ENCODE data around the gene ZNF212. TPM values are rescaled to one million over a fixed set of nuclear protein-coding genes. Genes with fewer than 3 reads are reported as not detected.
A peak's percentile ranks its signal among the peaks of the same experiment; 100 is the strongest.

The ZNF212 gene
- total RNA-seq, 4 donors from 2014 or later: 9.0 to 25.0 (median 14.0) TPM

DNA sequence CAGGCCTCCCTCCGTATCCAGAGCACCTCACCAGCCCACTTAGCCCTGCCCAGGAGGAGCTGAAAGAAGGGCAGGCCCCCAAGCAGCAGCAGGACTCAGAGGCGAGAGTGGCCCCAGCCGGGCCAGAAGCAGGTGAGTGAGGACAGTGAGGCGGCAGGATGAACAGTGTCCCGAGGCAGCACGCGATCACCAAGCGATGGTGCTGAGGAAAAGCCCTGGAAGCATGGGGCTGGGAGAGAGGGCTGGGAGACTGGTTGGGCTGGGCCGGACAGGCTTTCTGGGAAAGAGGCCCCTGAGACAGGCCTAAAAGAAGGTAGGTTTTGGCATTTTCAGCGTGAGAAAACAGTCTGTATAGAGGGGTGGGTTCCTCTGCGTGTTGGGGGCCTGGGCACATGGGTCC lies 38.9 kb downstream of the ZNF212 start:
- TF ChIP-seq, protein P1, sequence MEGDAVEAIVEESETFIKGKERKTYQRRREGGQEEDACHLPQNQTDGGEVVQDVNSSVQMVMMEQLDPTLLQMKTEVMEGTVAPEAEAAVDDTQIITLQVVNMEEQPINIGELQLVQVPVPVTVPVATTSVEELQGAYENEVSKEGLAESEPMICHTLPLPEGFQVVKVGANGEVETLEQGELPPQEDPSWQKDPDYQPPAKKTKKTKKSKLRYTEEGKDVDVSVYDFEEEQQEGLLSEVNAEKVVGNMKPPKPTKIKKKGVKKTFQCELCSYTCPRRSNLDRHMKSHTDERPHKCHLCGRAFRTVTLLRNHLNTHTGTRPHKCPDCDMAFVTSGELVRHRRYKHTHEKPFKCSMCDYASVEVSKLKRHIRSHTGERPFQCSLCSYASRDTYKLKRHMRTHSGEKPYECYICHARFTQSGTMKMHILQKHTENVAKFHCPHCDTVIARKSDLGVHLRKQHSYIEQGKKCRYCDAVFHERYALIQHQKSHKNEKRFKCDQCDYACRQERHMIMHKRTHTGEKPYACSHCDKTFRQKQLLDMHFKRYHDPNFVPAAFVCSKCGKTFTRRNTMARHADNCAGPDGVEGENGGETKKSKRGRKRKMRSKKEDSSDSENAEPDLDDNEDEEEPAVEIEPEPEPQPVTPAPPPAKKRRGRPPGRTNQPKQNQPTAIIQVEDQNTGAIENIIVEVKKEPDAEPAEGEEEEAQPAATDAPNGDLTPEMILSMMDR (IDR thresholded peaks at IDR 0.05): no peak
- peak in 1 of 2 donors; percentile 76 for DNase-seq (ENCODE audit: low spot score in 2 of 2)
- intact Hi-C loops (cut with DNase I; ENCODE audit: low total_unique reads): no loop called here
- 96 to 98% methylated on average over 11 of the region's 11 CpGs for WGBS, 2 donors
- no peak overlapping the region for H3K4me3 ChIP-seq (ENCODE audit: low read depth, poor library complexity, severe bottlenecking)

DNA sequence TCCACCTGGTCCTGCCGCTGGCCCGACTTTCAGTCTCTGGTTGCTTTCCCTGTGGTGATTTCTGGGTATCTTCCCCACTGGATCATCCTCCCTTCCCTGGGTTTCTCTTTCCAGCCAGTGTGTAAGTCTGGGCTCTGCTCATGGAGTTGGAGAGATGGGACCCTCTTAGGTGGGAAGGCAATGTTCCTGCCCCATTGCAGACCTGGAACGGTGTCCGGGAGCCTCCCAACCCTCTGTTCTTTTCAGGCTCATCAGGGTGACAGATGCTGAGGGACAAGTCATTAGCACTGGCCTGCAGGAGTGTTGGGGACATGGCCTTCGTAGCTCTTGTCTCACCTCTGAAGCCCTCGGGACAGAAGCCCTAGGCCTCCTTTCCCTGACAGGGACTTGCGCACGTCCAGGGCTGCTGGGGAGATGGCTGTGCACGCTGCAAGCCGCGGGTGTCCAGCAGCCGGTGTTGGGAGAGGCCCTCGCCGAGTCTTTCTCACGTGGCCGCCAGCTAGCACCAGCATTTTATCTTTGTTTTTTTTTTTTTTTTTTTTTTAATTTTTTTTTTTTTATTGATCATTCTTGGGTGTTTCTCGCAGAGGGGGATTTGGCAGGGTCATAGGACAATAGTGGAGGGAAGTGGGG lies 39.8 kb downstream of the ZNF212 start:
- peak in 1 of 2 donors; percentile 53 for DNase-seq (ENCODE audit: low spot score in 2 of 2)
- TF ChIP-seq, protein P1 (IDR thresholded peaks at IDR 0.05): no peak
- no peak for TF ChIP-seq POLR2A (IDR thresholded peaks at IDR 0.05)
- WGBS, 2 donors: 92 to 97% methylated on average over 17 of the region's 17 CpGs
- no peak overlapping the region for H3K4me3 ChIP-seq (ENCODE audit: low read depth, poor library complexity, severe bottlenecking)
- intact Hi-C loops (cut with DNase I; ENCODE audit: low total_unique reads): no loop called here

DNA sequence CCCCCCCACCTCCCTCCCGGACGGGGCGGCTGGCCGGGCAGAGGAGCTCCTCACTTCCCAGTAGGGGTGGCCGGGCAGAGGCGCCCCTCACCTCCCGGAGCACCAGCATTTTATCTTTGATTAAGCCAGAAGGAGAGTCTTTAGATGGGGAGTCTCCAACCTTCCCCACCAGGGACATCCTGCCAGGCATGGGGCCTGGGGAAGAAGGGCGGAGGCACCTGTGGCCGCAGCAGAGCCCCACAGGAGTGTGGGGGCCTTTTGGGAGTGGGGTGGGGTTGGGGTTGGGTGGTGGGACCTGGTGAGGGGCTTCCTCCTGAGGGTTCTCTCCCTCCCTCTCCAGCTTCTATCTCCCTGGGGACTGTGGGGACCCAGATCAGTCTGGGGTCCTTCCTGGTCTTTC lies 40.7 kb downstream of the ZNF212 start:
- H3K4me3 ChIP-seq (ENCODE audit: low read depth, poor library complexity, severe bottlenecking): no peak overlapping the region
- 89 to 100% methylated on average over 2 to 6 of the region's 9 CpGs for WGBS, 2 donors
- no peak for TF ChIP-seq POLR2A (IDR thresholded peaks at IDR 0.05)
- TF ChIP-seq, protein P1 (IDR thresholded peaks at IDR 0.05): no peak
- DNase-seq (ENCODE audit: low spot score in 2 of 2): peak in 1 of 2 donors; percentile 72
- intact Hi-C loops (cut with DNase I; ENCODE audit: low total_unique reads): no loop called here

DNA sequence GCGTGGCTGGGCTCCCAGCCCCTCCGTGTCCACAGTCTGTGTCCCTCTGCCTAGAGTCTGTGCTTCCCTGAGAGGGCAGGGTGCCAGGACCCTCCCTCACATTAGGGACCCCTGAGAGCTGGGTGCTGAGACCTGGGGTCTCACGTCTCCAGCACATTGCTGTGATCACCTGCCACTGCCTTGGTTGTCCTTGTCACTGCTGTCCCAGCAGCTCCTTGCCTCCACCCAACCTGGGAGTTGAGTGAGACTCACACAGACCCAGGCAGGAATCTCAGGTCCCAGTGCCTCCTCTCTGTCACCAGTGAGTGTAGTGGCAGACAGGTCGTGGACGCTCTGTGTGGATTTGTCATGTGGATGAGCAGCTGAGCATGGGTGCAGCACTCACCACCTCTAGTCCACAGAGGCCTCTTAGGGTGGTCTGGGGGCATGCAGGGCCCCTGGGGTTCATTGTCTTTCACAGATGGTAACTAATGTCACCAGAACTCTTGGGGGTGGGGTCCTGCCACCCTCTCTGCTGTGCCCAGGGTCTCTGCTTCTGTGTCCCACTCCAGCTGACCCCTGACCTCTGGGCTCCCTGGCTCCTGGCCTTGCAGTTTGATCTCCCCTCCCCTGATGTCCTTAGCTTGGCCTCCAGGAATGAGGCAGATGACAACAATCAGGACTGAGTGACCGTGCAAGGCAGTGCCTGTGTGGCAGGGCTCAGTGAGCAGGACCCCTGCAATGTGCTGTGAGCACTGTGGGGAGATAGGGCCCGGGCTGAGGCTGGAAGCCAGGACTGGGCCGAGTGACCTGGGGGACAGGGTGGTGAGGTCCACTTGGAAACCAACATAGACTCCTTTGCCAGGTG lies 41.4 kb downstream of the ZNF212 start:
- H3K4me3 ChIP-seq (ENCODE audit: low read depth, poor library complexity, severe bottlenecking): no peak overlapping the region
- intact Hi-C loops (cut with DNase I; ENCODE audit: low total_unique reads): no loop called here
- WGBS, 2 donors: 90 to 94% methylated on average over 7 to 8 of the region's 8 CpGs
- TF ChIP-seq POLR2A (IDR thresholded peaks at IDR 0.05): no peak
- peak in 1 of 2 donors; percentile 82 for DNase-seq (ENCODE audit: low spot score in 2 of 2)

DNA sequence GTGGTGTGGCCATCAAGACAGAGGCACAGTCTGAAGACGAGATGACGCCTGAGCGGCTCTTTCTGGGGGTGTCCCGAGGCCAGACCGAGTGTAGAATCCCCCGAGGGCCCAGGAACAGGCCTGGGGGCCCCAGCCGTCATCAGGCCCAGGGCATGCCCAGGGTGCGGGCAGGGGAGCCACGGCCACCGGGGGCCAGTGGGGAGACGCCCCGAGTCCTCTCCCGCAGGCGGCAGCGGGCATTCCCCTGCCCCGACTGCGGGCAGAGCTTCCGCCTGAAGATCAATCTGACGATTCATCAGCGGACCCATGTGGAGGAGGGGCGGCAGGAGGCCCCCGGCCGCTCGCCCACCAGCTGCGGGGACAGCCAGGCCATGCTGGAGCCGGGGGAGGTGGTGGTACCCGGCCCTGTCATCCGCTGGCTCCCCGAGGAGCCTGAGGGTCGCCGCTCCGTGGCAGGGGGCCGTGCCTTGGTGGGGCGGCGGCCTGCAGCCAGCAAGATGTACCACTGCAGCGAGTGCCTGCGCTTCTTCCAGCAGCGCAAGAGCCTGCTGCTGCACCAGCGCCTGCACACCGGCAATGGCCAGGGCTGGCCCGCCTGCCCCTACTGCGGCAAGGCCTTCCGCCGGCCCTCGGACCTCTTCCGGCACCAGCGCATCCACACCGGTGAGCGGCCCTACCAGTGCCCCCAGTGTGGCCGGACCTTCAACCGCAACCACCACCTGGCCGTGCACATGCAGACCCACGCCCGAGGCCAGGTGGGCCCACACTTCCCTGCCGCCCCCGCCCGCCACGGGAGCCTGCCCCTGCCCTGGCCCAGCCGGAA lies 42.3 kb downstream of the ZNF212 start:
- peak in 1 of 2 donors; percentile 83 for DNase-seq (ENCODE audit: low spot score in 2 of 2)
- 95 to 96% methylated on average over 19 to 50 of the region's 59 CpGs for WGBS, 2 donors
- no peak overlapping the region for H3K4me3 ChIP-seq (ENCODE audit: low read depth, poor library complexity, severe bottlenecking)
- intact Hi-C loops (cut with DNase I; ENCODE audit: low total_unique reads): no loop called here
- TF ChIP-seq POLR2A (IDR thresholded peaks at IDR 0.05): no peak
- TF ChIP-seq, protein P1 (IDR thresholded peaks at IDR 0.05): no peak

DNA sequence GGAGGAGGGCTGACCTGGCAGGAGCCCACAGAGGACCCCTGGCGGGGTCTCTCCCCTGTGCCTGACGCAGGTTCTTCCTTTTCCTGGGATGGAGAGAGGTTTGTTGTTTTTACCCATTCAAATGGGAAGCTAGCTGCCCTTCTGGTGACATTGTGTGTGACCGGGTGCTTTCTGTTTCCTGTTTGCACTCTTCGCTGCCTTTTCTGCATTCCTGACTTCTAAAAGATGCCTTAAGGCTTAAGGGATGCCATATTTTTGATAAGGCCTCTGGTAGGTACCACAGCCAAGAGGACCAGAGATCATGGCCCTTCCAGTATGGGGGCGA lies 42.8 kb downstream of the ZNF212 start:
- 91 to 95% methylated on average over 5 of the region's 5 CpGs for WGBS, 2 donors
- DNase-seq (ENCODE audit: low spot score in 2 of 2): no peak

More for the DNA sequence above, 42.8 kb downstream of the ZNF212 start:
- no peak for TF ChIP-seq POLR2A (IDR thresholded peaks at IDR 0.05)
- TF ChIP-seq, protein P1 (IDR thresholded peaks at IDR 0.05): no peak
- no peak overlapping the region for H3K4me3 ChIP-seq (ENCODE audit: low read depth, poor library complexity, severe bottlenecking)
- intact Hi-C loops (cut with DNase I; ENCODE audit: low total_unique reads): no loop called here

Data from lower leg skin (tissue), 4 donors.